Natural killer cell (primary cell): ENCODE results near the gene MTCP1. TPM values are rescaled to one million over a fixed set of nuclear protein-coding genes. Genes with fewer than 3 reads are reported as not detected.

Experiments used
- ATAC-seq, 3 donors: fragments of 150-1000 bp in 2 of 3; fragments of 200-7000 bp in 1 of 3; cut with Tn5 transposase; 1 replicate in 1 of 3; 2 replicates in 2 of 3; pipeline ENCODE4 v1.10.0; 2021; ENCODE audit warnings: mild to moderate bottlenecking in 2 of 3, moderate library complexity in 2 of 3
- DNase-seq, 2 donors: peaks; one replicate each; pipeline versions ENCODE4 v3.0.0 to v3.0.0-alpha.2; 2013 to 2021; ENCODE audit warnings: mixed read lengths in 1 of 2
- H3K27ac ChIP-seq: one replicate; pipeline ENCODE4 v1.5.1; 2013; ENCODE audit warnings: mild to moderate bottlenecking, low read length
- H3K27me3 ChIP-seq: one replicate; pipeline ENCODE4 v1.6.1; 2013; ENCODE audit warnings: low read length; ENCODE audit not compliant: control insufficient read depth, insufficient read depth
- H3K36me3 ChIP-seq: one replicate; pipeline ENCODE4 v1.6.1; 2013; ENCODE audit warnings: low read length; ENCODE audit not compliant: control insufficient read depth, insufficient read depth
- H3K4me1 ChIP-seq: one replicate; pipeline ENCODE4 v1.6.1; 2013; ENCODE audit warnings: low read length; ENCODE audit not compliant: control insufficient read depth, insufficient read depth
- H3K4me3 ChIP-seq: one replicate; pipeline ENCODE4 v1.5.1; 2013; ENCODE audit warnings: low read length
- H3K9me3 ChIP-seq: one replicate; pipeline ENCODE4 v1.6.1; 2013; ENCODE audit warnings: low read length; ENCODE audit not compliant: control insufficient read depth, insufficient read depth
- H3K27ac Mint-ChIP-seq, 2 donors: one replicate each; pipeline ENCODE4 v1.8.0; 2022; ENCODE audit warnings: mild to moderate bottlenecking in 2 of 2, mixed read lengths in 2 of 2, moderate library complexity in 1 of 2
- H3K27me3 Mint-ChIP-seq, 2 donors: one replicate each; pipeline ENCODE4 v1.8.0; 2022; ENCODE audit warnings: low read depth in 2 of 2, mixed read lengths in 2 of 2
- H3K36me3 Mint-ChIP-seq: one replicate; pipeline ENCODE4 v1.8.0; 2022; ENCODE audit warnings: mixed read lengths
- H3K4me1 Mint-ChIP-seq, 2 donors: one replicate each; pipeline ENCODE4 v1.8.0; 2022; ENCODE audit warnings: mixed read lengths in 2 of 2
- H3K4me3 Mint-ChIP-seq: one replicate; pipeline ENCODE4 v1.8.0; 2022; ENCODE audit warnings: mild to moderate bottlenecking, moderate library complexity, mixed read lengths
- H3K9me3 Mint-ChIP-seq, 2 donors: one replicate each; pipeline ENCODE4 v1.8.0; 2022; ENCODE audit warnings: mixed read lengths in 2 of 2
- CTCF ChIP-seq: fragments of 200-600 bp; IDR thresholded peaks from one replicate; pipeline ENCODE4 v1.8.0; 2022; ENCODE audit warnings: antibody characterized with exemption
- WGBS: methylation state at CpG from one replicate; pipeline ENCODE4 v1.1.7; 2013; ENCODE audit warnings: missing lambda C conversion rate; ENCODE audit not compliant: insufficient coverage; 5-methylcytosine and 5-hydroxymethylcytosine counted together
- intact Hi-C: fragments of 100-400 bp; cut with micrococcal nuclease; formaldehyde crosslinking; loops from one replicate; pipeline ENCODE4 v1.14.2; 2022
- total RNA-seq, 4 donors: library from RNA; stranded (reverse); fragments of 120-200 nt in 1 of 4; gene quantifications; one replicate each; pipeline versions ENCODE4 v1.2.3 to v1.2.4, GENCODE V29; 2013 to 2022

Gene MTCP1
- total RNA-seq, 3 donors from 2014 or later (not counting 1 experiment from before 2014, with no cell fraction given): 12.1 to 17.3 (median 14.0) TPM

- Mint-ChIP-seq H3K27ac (peak overlapping the region in 1 of 2 donors; percentile 58), H3K27me3 (no peaks in the 10 kb centered on the region), H3K4me3 (peak overlapping the region; percentile 64), H3K36me3 (no peaks in the 10 kb centered on the region), H3K4me1 (peaks cover 7 to 20% of the 10 kb centered on the region in 2 donors), H3K9me3 (no peaks in the 10 kb centered on the region)
- Histone ChIP-seq H3K27ac (peak overlapping the region; percentile 26), H3K27me3 (no peaks in the 10 kb centered on the region), H3K36me3 (peaks cover 6% of the 10 kb centered on the region), H3K4me1 (peaks cover 15% of the 10 kb centered on the region), H3K9me3 (no peaks in the 10 kb centered on the region), H3K4me3 (peak overlapping the region; percentile 18)
- intact Hi-C loops: loop anchor here (1.0 to 2.0 kb wide), 3 partner anchors 31 to 138 kb away; partner anchors contain the start of gene FUNDC2
- DNase-seq (peak; percentile 44 to 79), ATAC-seq (peak; percentile 81 to 95 (median 90))
- 16% methylated on average over 24 of the region's 25 CpGs for WGBS
- TF ChIP-seq CTCF: peak; percentile 66
These were observed 13.8 kb downstream of the MTCP1 start for GRCh38 chrX:155056877-155057792.

GRCh38 chrX:155056471-155056870 is 14.5 kb downstream of the MTCP1 start:
- WGBS: no CpG with 5 or more reads among the region's 1 CpG
- DNase-seq: peak in 1 of 2 donors; percentile 12
- no peak overlapping the region for H3K27ac Mint-ChIP-seq
- peaks cover 7 to 20% of the 10 kb centered on the region in 2 donors for H3K4me1 Mint-ChIP-seq
- Histone ChIP-seq H3K4me1 (peaks cover 15% of the 10 kb centered on the region), H3K27me3 (no peaks in the 10 kb centered on the region), H3K27ac (no peak overlapping the region), H3K9me3 (no peaks in the 10 kb centered on the region), H3K36me3 (peaks cover 11% of the 10 kb centered on the region), H3K4me3 (no peak overlapping the region)
- no peaks in the 10 kb centered on the region for H3K36me3 Mint-ChIP-seq
- intact Hi-C loops: loop anchor here (2.0 kb wide), 1 partner anchor 138 kb away; no protein-coding TSS in a partner anchor
- no peaks in the 10 kb centered on the region for H3K27me3 Mint-ChIP-seq
- ATAC-seq: no peak
- no peak for TF ChIP-seq CTCF
- no peak overlapping the region for H3K4me3 Mint-ChIP-seq
- no peaks in the 10 kb centered on the region for H3K9me3 Mint-ChIP-seq

- Mint-ChIP-seq H3K4me3 (no peak overlapping the region), H3K27me3 (no peaks in the 10 kb centered on the region), H3K9me3 (no peaks in the 10 kb centered on the region), H3K4me1 (peaks cover 7 to 20% of the 10 kb centered on the region in 2 donors), H3K36me3 (no peaks in the 10 kb centered on the region), H3K27ac (no peak overlapping the region)
- Histone ChIP-seq H3K27me3 (no peaks in the 10 kb centered on the region), H3K9me3 (no peaks in the 10 kb centered on the region), H3K36me3 (peaks cover 11% of the 10 kb centered on the region), H3K4me1 (peaks cover 15% of the 10 kb centered on the region), H3K27ac (no peak overlapping the region), H3K4me3 (no peak overlapping the region)
- no peak for TF ChIP-seq CTCF
- ATAC-seq (no peak), DNase-seq (no peak)
- 86% methylated on average over 3 of the region's 3 CpGs for WGBS
- intact Hi-C loops: no loop called here
These were observed 15.4 kb downstream of the MTCP1 start for GRCh38 chrX:155055494-155055893.
